Lower leg skin (tissue), 3 donors: ENCODE data around the gene RPS29.

Experiments
- POLR2A ChIP-seq, 2 donors: fragments of 450-650 bp; IDR thresholded peaks; one replicate each; pipeline ENCODE4 v1.6.1; 2016 to 2017; ENCODE audit warnings: antibody characterized with exemption in 2 of 2, mild to moderate bottlenecking in 1 of 2, moderate library complexity in 1 of 2
- TF ChIP-seq, protein P1 (sequence below), 3 donors: fragments of 450-650 bp; IDR thresholded peaks; one replicate each; pipeline ENCODE4 v1.5.1; 2016; ENCODE audit warnings: antibody characterized with exemption in 3 of 3, mild to moderate bottlenecking in 3 of 3, moderate library complexity in 2 of 3

DNA sequence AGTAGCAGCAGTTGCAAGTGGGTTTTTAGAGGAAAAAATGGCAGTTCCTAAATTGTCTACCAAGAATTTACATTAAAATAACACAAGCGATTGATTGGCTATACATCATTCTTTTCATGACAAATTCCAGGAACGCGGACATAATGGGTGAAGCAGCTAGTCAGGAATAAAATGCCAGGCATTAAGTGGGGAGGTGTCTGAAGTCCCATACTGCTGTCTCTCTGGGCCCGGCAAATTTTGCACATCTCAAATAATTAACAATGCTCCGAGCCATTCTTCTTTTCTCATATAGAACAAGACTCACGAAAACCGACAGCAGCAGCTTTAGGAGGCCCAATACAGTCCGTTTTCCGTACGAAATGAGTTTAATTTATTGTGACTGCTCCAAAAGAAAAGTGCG is 33.5 kb upstream of the RPS29 start:
- TF ChIP-seq, protein P1, sequence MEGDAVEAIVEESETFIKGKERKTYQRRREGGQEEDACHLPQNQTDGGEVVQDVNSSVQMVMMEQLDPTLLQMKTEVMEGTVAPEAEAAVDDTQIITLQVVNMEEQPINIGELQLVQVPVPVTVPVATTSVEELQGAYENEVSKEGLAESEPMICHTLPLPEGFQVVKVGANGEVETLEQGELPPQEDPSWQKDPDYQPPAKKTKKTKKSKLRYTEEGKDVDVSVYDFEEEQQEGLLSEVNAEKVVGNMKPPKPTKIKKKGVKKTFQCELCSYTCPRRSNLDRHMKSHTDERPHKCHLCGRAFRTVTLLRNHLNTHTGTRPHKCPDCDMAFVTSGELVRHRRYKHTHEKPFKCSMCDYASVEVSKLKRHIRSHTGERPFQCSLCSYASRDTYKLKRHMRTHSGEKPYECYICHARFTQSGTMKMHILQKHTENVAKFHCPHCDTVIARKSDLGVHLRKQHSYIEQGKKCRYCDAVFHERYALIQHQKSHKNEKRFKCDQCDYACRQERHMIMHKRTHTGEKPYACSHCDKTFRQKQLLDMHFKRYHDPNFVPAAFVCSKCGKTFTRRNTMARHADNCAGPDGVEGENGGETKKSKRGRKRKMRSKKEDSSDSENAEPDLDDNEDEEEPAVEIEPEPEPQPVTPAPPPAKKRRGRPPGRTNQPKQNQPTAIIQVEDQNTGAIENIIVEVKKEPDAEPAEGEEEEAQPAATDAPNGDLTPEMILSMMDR (IDR thresholded peaks at IDR 0.05) = no peak
- no peak for TF ChIP-seq POLR2A (IDR thresholded peaks at IDR 0.05)
